ENCODE results near the gene ARSI. TPM values are rescaled to one million over a fixed set of nuclear protein-coding genes. Genes with fewer than 3 reads are reported as not detected.

Gene ARSI
- polyA plus RNA-seq, 2 of the 4 experiments (the other 2 are of a cell fraction) = 2.9 to 22.0 TPM

DNA sequence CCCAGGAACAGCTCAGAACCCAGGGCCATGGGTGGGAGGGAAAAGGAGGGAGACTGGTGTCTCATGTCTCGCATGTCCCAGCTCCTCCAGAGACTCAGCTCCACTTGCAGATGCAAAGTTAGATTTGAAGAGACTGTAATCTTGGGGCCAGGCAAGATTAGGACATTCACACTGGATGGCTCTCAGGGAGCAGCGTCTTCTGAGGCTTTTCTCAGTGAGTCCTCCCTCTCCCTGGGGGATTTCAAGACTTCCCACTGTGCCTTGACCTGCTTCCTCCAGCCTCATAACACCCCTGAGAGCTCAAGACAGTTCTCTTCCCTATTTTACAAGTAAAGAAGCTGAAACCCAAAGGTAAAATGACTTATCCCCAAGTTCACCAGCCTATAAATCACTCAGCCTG, 44.3 kb upstream of the ARSI start:
- WGBS (ENCODE audit: missing lambda C conversion rate) = 78% methylated on average over 2 of the region's 2 CpGs
- no peak for ATAC-seq
- TF ChIP-seq HDAC2 (IDR thresholded peaks at IDR 0.05) (no peak), FOSL2 (IDR thresholded peaks at IDR 0.05) (no peak), FOSL2 (CRISPR knock-in tag; IDR thresholded peaks at IDR 0.05) (no peak), CHD2 (IDR thresholded peaks at IDR 0.05; ENCODE audit: low read length, partially characterized antibody) (no peak), CHD4 (IDR thresholded peaks at IDR 0.05; ENCODE audit: borderline replicate concordance) (no peak), MAZ (IDR thresholded peaks at IDR 0.05; ENCODE audit: borderline replicate concordance, low read depth, low read length) (no peak)
- TF ChIP-seq, protein P1, sequence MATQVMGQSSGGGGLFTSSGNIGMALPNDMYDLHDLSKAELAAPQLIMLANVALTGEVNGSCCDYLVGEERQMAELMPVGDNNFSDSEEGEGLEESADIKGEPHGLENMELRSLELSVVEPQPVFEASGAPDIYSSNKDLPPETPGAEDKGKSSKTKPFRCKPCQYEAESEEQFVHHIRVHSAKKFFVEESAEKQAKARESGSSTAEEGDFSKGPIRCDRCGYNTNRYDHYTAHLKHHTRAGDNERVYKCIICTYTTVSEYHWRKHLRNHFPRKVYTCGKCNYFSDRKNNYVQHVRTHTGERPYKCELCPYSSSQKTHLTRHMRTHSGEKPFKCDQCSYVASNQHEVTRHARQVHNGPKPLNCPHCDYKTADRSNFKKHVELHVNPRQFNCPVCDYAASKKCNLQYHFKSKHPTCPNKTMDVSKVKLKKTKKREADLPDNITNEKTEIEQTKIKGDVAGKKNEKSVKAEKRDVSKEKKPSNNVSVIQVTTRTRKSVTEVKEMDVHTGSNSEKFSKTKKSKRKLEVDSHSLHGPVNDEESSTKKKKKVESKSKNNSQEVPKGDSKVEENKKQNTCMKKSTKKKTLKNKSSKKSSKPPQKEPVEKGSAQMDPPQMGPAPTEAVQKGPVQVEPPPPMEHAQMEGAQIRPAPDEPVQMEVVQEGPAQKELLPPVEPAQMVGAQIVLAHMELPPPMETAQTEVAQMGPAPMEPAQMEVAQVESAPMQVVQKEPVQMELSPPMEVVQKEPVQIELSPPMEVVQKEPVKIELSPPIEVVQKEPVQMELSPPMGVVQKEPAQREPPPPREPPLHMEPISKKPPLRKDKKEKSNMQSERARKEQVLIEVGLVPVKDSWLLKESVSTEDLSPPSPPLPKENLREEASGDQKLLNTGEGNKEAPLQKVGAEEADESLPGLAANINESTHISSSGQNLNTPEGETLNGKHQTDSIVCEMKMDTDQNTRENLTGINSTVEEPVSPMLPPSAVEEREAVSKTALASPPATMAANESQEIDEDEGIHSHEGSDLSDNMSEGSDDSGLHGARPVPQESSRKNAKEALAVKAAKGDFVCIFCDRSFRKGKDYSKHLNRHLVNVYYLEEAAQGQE (IDR thresholded peaks at IDR 0.05) = no peak
- TF ChIP-seq, protein P2, sequence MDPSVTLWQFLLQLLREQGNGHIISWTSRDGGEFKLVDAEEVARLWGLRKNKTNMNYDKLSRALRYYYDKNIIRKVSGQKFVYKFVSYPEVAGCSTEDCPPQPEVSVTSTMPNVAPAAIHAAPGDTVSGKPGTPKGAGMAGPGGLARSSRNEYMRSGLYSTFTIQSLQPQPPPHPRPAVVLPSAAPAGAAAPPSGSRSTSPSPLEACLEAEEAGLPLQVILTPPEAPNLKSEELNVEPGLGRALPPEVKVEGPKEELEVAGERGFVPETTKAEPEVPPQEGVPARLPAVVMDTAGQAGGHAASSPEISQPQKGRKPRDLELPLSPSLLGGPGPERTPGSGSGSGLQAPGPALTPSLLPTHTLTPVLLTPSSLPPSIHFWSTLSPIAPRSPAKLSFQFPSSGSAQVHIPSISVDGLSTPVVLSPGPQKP (IDR thresholded peaks at IDR 0.05; ENCODE audit: low read depth, low read length) = no peak
- peaks cover 29% of the 10 kb centered on the region for H3K4me1 ChIP-seq
- CTCF ChIA-PET = interaction anchor here (0.7 to 7.1 kb wide), 6 partner anchors 12 to 128 kb away, joined by 3 to 155 read pairs (median 4); no protein-coding TSS in a partner anchor
- no peak for FAIRE-seq
- no peak overlapping the region for H3K4me2 ChIP-seq
- H3K4me3 ChIP-seq = no peak overlapping the region
- H3K9me3 ChIP-seq = no peaks in the 10 kb centered on the region
- H3K27ac ChIP-seq = peak overlapping the region in 1 of 2 experiments; percentile 33; a peak in 1 of 6 replicates
- no peak for DNase-seq (ENCODE audit: low read depth in 1 of 2, low spot score in 1 of 2)
- POLR2A ChIA-PET = no interaction called here

DNA sequence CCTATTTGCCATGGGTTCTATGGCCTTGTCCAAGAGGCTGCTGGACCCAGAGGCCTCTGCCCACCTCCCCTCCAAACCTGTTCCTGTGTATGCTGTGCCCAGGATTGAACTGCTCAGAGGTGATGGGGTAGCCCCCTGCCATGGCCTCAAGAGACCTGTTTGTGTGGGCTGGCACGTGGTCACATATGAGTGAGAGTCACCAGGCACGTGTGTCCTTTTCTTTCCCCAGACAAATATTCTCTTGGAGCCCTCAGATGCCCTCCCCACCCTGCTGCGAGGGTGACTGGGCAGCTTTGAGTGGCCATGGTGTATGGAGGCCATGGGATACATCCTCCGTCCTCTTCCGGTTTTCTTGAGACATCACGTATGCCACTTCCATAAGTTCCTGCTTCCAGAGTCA, 43.9 kb upstream of the ARSI start:
- H3K4me1 ChIP-seq = peaks cover 29% of the 10 kb centered on the region
- ATAC-seq = no peak
- TF ChIP-seq EHMT2 (IDR thresholded peaks at IDR 0.05; ENCODE audit: low read depth) (no peak), KDM5A (IDR thresholded peaks at IDR 0.05) (no peak), E2F6 (IDR thresholded peaks at IDR 0.05; ENCODE audit: borderline replicate concordance, low read depth) (no peak), NPAS2 (CRISPR knock-in tag; IDR thresholded peaks at IDR 0.05; ENCODE audit: borderline replicate concordance) (no peak), BHLHE40 (IDR thresholded peaks at IDR 0.05; ENCODE audit: low read depth, low read length) (no peak), RNF2 (IDR thresholded peaks at IDR 0.05; ENCODE audit: borderline replicate concordance, low read depth) (no peak), HES2 (IDR thresholded peaks at IDR 0.05) (no peak), ZFP36 (IDR thresholded peaks at IDR 0.05; ENCODE audit: borderline replicate concordance, partially characterized antibody) (no peak), SMC3 (IDR thresholded peaks at IDR 0.05) (no peak), HDAC2 (IDR thresholded peaks at IDR 0.05) (no peak), USF2 (IDR thresholded peaks at IDR 0.05) (no peak)
- POLR2A ChIA-PET = no interaction called here
- CTCF ChIA-PET = interaction anchor here (0.7 to 7.1 kb wide), 6 partner anchors 10 to 128 kb away, joined by 3 to 155 read pairs (median 3); no protein-coding TSS in a partner anchor
- DNase-seq (ENCODE audit: low read depth in 1 of 2, low spot score in 1 of 2) = no peak
- H3K9me3 ChIP-seq = no peaks in the 10 kb centered on the region
- no peak for FAIRE-seq
- peak overlapping the region in 1 of 2 experiments; percentile 33; a peak in 1 of 6 replicates for H3K27ac ChIP-seq
- H3K4me3 ChIP-seq = no peak overlapping the region
- WGBS (ENCODE audit: missing lambda C conversion rate) = 84% methylated on average over 6 of the region's 6 CpGs
- H3K4me2 ChIP-seq = no peak overlapping the region
